MCF 10A (cell line): ENCODE data around the gene MMAB. TPM values are rescaled to one million over a fixed set of nuclear protein-coding genes. Genes with fewer than 3 reads are reported as not detected.

ENCODE experiments used
- BruUV-seq: library from RNA; stranded (reverse); fragments of 400-500 nt; replicated peaks from 2 replicates; lab custom pipeline; 2021; lab: Mats Ljungman, UMichigan
- CTCF ChIA-PET: fragments of 300-600 bp; sonication (Branson Sonifier 250); formaldehyde crosslinking; extraction: SDS; loops from one replicate; lab custom pipeline; 2021; ENCODE audit warnings: antibody characterized with exemption, inconsistent platforms; lab: Yijun Ruan, JAX
- POLR2A ChIA-PET: fragments of 300-600, 350-650 bp; sonication (Branson Sonifier 250); formaldehyde crosslinking; extraction: SDS; loops from one replicate; lab custom pipeline; 2020; ENCODE audit warnings: antibody characterized with exemption, inconsistent platforms; lab: Yijun Ruan, JAX
- DNase-seq: peaks from one replicate; pipeline ENCODE4 v3.0.0-alpha.2; 2018; ENCODE audit not compliant: unreplicated experiment
- H3K27ac Mint-ChIP-seq: one replicate; pipeline ENCODE4 v1.8.0; 2022; ENCODE audit warnings: mild to moderate bottlenecking, low read depth, mixed read lengths; ENCODE audit not compliant: unreplicated experiment
- H3K27me3 Mint-ChIP-seq: one replicate; pipeline ENCODE4 v1.8.0; 2022; ENCODE audit warnings: mixed read lengths; ENCODE audit not compliant: insufficient read depth, unreplicated experiment
- H3K36me3 Mint-ChIP-seq: one replicate; pipeline ENCODE4 v1.8.0; 2022; ENCODE audit warnings: mild to moderate bottlenecking, moderate library complexity, mixed read lengths; ENCODE audit not compliant: insufficient read depth, unreplicated experiment
- H3K4me1 Mint-ChIP-seq: one replicate; pipeline ENCODE4 v1.8.0; 2022; ENCODE audit warnings: mixed read lengths; ENCODE audit not compliant: insufficient read depth, unreplicated experiment
- H3K4me3 Mint-ChIP-seq: one replicate; pipeline ENCODE4 v1.8.0; 2022; ENCODE audit warnings: mild to moderate bottlenecking, moderate library complexity, mixed read lengths; ENCODE audit not compliant: unreplicated experiment
- H3K9me3 Mint-ChIP-seq: one replicate; pipeline ENCODE4 v1.8.0; 2022; ENCODE audit warnings: mixed read lengths; ENCODE audit not compliant: unreplicated experiment
- intact Hi-C: fragments of 100-400 bp; cut with micrococcal nuclease; formaldehyde crosslinking; loops from 2 replicates; pipeline ENCODE4 v1.14.1; 2022
- total RNA-seq: library from RNA; stranded (reverse); gene quantifications from 2 replicates; pipeline ENCODE4 v1.2.3, GENCODE V29; 2022
- TF ChIP-seq, protein P1 (sequence below): fragments of 200-600 bp; IDR thresholded peaks from one replicate; pipeline ENCODE4 v1.8.0; 2022; ENCODE audit warnings: antibody characterized with exemption, mild to moderate bottlenecking; ENCODE audit not compliant: unreplicated experiment

MMAB gene
- total RNA-seq, 1 experiment from 2014 or later: 59.2 TPM

DNA sequence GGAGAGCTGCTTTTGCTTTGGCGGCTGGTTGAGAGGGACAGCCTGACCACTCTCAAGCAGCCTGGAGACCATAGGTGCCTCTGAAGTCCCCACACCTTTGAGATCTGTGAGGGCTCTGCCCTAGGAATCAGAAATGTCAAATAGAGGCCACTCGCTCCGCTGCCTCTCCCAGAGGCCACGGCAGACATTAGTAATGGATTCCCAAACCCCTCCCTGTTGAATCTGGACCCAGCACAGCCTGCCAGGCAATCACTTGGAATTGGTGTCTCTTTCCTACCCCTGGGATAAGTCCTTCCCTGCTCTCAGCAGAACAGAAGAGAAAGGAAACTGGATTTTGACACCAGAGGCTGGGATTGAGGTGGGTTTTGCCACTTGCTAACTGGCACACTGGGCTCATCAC is 25.0 kb downstream of the MMAB start:
- Mint-ChIP-seq H3K36me3 (no peaks in the 10 kb centered on the region), H3K4me3 (no peak overlapping the region), H3K27ac (no peak overlapping the region), H3K4me1 (peaks cover 6% of the 10 kb centered on the region), H3K27me3 (peaks cover 26% of the 10 kb centered on the region), H3K9me3 (no peaks in the 10 kb centered on the region)
- no peak for DNase-seq
- TF ChIP-seq, protein P1, sequence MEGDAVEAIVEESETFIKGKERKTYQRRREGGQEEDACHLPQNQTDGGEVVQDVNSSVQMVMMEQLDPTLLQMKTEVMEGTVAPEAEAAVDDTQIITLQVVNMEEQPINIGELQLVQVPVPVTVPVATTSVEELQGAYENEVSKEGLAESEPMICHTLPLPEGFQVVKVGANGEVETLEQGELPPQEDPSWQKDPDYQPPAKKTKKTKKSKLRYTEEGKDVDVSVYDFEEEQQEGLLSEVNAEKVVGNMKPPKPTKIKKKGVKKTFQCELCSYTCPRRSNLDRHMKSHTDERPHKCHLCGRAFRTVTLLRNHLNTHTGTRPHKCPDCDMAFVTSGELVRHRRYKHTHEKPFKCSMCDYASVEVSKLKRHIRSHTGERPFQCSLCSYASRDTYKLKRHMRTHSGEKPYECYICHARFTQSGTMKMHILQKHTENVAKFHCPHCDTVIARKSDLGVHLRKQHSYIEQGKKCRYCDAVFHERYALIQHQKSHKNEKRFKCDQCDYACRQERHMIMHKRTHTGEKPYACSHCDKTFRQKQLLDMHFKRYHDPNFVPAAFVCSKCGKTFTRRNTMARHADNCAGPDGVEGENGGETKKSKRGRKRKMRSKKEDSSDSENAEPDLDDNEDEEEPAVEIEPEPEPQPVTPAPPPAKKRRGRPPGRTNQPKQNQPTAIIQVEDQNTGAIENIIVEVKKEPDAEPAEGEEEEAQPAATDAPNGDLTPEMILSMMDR: no peak
- no TSS peak for BruUV-seq
- intact Hi-C loops: no loop called here
- ChIA-PET CTCF (no interaction called here), POLR2A (no interaction called here)

DNA sequence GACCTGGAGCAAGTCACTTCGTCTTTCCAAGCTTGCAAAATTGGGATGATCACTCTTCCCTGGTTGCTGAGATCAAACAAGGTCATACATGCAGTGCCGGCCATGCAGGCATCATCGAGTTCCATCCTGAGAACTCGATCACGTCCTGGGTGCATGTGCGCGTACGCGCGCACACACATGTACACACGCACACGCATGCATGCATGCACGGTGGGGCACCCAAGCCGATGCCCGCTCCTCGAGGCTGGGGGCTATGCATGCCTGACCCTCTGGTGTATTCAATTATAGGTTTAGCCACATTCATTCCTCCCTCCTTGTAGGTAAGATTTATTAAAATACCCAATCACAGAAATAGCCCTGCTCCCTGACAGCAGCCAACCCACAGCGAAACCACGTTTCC is 26.0 kb downstream of the MMAB start:
- intact Hi-C loops: no loop called here
- POLR2A ChIA-PET: no interaction called here
- Mint-ChIP-seq H3K4me1 (peaks cover 6% of the 10 kb centered on the region), H3K27me3 (peaks cover 26% of the 10 kb centered on the region), H3K36me3 (no peaks in the 10 kb centered on the region), H3K9me3 (no peaks in the 10 kb centered on the region), H3K27ac (no peak overlapping the region), H3K4me3 (no peak overlapping the region)
- BruUV-seq: no TSS peak
- TF ChIP-seq, protein P1: no peak
- CTCF ChIA-PET: interaction anchor here (0.6 kb wide), 1 partner anchor 397 kb away, joined by 4 read pairs; no protein-coding TSS in a partner anchor
- no peak for DNase-seq

DNA sequence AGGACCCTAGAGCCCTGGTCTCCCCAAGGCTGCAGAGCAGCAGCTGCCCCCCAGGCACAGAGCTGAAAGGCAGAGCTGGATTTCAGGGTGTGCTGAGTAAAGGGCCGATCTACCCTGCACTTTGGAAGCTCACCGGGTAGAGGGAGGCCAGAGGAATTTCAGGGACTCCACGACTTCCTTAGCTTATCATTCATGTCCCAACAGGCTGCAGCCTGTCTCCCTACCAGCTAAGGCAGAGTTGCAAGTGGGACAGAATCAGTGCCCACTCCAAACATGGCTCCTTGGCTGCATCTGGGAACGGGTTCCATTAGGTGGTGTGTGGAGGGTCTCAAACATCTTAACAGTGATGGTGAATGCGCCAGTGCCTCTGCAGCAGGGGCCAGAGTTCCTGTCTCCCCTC is 27.5 kb downstream of the MMAB start:
- no TSS peak for BruUV-seq
- H3K36me3 Mint-ChIP-seq: no peaks in the 10 kb centered on the region
- TF ChIP-seq, protein P1: no peak
- ChIA-PET CTCF (interaction anchor here (0.6 to 1.0 kb wide), 2 partner anchors 51 to 118 kb away, joined by 3 to 4 read pairs; no protein-coding TSS in a partner anchor), POLR2A (interaction anchor here (1.3 to 1.5 kb wide), 2 partner anchors 11 to 14 kb away, joined by 3 to 4 read pairs; no protein-coding TSS in a partner anchor)
- no peak for DNase-seq
- H3K27me3 Mint-ChIP-seq: peaks cover 26% of the 10 kb centered on the region
- intact Hi-C loops: no loop called here
- no peak overlapping the region for H3K4me3 Mint-ChIP-seq
- H3K9me3 Mint-ChIP-seq: no peaks in the 10 kb centered on the region
- H3K27ac Mint-ChIP-seq: no peak overlapping the region
- H3K4me1 Mint-ChIP-seq: peaks cover 11% of the 10 kb centered on the region

DNA sequence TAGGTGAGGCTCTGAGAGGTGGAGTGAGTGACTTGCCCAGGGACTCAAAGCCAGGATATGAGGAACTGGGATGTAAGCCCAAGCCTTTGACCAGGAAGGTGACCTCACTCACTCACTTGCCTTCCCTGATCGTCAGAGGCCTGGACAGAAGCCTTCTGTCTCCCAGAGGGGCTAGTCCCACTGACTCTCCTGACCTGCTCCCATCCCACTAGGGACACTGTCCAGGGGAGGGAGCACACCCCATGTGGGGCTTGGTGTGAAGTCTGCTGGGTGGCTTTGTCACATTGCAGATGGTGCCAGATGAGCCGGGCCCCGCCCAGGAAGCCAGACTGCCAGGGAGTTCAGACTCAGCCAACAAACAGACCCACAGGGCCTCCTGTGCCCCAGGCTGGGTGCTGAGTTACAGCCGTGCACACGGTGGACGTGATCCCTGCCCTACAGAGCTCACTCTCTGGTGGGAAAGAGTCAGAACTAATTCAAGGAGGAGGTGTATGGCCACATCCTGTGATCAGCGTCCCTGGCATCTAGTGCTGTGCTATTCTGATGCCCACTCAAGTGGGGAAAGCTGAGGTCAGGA is 28.3 kb downstream of the MMAB start:
- Mint-ChIP-seq H3K4me1 (peaks cover 11% of the 10 kb centered on the region), H3K27ac (no peak overlapping the region), H3K4me3 (no peak overlapping the region), H3K36me3 (no peaks in the 10 kb centered on the region), H3K9me3 (no peaks in the 10 kb centered on the region), H3K27me3 (peaks cover 21% of the 10 kb centered on the region)
- DNase-seq: peak; percentile 33
- TF ChIP-seq, protein P1: no peak
- no TSS peak for BruUV-seq
- CTCF ChIA-PET: no interaction called here
- POLR2A ChIA-PET: interaction anchor here (0.6 to 1.5 kb wide), 5 partner anchors 11 to 367 kb away, joined by 3 to 4 read pairs (median 3); no protein-coding TSS in a partner anchor
- intact Hi-C loops: no loop called here
